Measurements from ENCODE around the gene RBBP8NL. TPM values are rescaled to one million over a fixed set of nuclear protein-coding genes. Genes with fewer than 3 reads are reported as not detected.
"Not testable (repeated sequence)": the region's sequence is repeated elsewhere in the genome, so short reads cannot be mapped to it uniquely, and the experiment has no call there.

RBBP8NL gene
- total RNA-seq, 4 donors from 2014 or later = 4.3 to 8.5 (median 6.3) TPM

GRCh38 chr20:62429455-62430310 is 2.3 kb upstream of the RBBP8NL start:
- no peak for DNase-seq (ENCODE audit: low spot score in 2 of 2)
- intact Hi-C loops (cut with DNase I; ENCODE audit: low total_unique reads) = no loop called here

GRCh38 chr20:62428396-62429295 is 1.3 kb upstream of the RBBP8NL start:
- intact Hi-C loops (cut with DNase I; ENCODE audit: low total_unique reads) = no loop called here
- WGBS, 2 donors = 42 to 57% methylated on average over 22 to 30 of the region's 31 CpGs
- DNase-seq (ENCODE audit: low spot score in 2 of 2) = no peak
- no peak overlapping the region for H3K4me3 ChIP-seq (ENCODE audit: low read depth, poor library complexity, severe bottlenecking)
- TF ChIP-seq CTCF (IDR thresholded peaks at IDR 0.05) (no peak), POLR2A (IDR thresholded peaks at IDR 0.05) (no peak)

More at GRCh38 chr20:62429455-62430310, 2.3 kb upstream of the RBBP8NL start:
- no peak overlapping the region for H3K4me3 ChIP-seq (ENCODE audit: low read depth, poor library complexity, severe bottlenecking)
- TF ChIP-seq POLR2A (IDR thresholded peaks at IDR 0.05) (no peak), CTCF (IDR thresholded peaks at IDR 0.05) (no peak)
- WGBS, 2 donors = 81 to 87% methylated on average over 21 to 23 of the region's 23 CpGs

GRCh38 chr20:62428002-62428372 is 648 bp upstream of the RBBP8NL start:
- H3K4me3 ChIP-seq (ENCODE audit: low read depth, poor library complexity, severe bottlenecking) = no peak overlapping the region
- no peak for TF ChIP-seq CTCF (IDR thresholded peaks at IDR 0.05)
- no peak for TF ChIP-seq POLR2A (IDR thresholded peaks at IDR 0.05)
- no peak for DNase-seq (ENCODE audit: low spot score in 2 of 2)
- intact Hi-C loops (cut with DNase I; ENCODE audit: low total_unique reads) = no loop called here
- 76% methylated on average over 5 of the region's 10 CpGs; no CpG with 5 or more reads in 1 of the 2 donors for WGBS, 2 donors

GRCh38 chr20:62426699-62427131 is 624 bp downstream of the RBBP8NL start:
- intact Hi-C loops (cut with DNase I; ENCODE audit: low total_unique reads) = no loop called here
- no peak for DNase-seq (ENCODE audit: low spot score in 2 of 2)
- TF ChIP-seq CTCF (IDR thresholded peaks at IDR 0.05) (no peak), POLR2A (IDR thresholded peaks at IDR 0.05) (no peak)
- H3K4me3 ChIP-seq (ENCODE audit: low read depth, poor library complexity, severe bottlenecking) = no peak overlapping the region
- WGBS, 2 donors = 40 to 75% methylated on average over 2 to 10 of the region's 22 CpGs

GRCh38 chr20:62426059-62426348 is 1.3 kb downstream of the RBBP8NL start:
- DNase-seq (ENCODE audit: low spot score in 2 of 2); intact Hi-C loops (cut with DNase I; ENCODE audit: low total_unique reads); H3K4me3 ChIP-seq (ENCODE audit: low read depth, poor library complexity, severe bottlenecking): not testable (repeated sequence)
- WGBS, 2 donors = 92 to 94% methylated on average over 4 of the region's 4 CpGs
